Sigmoid colon (tissue), 7 donors: ENCODE data around the gene SLC4A9. TPM values are rescaled to one million over a fixed set of nuclear protein-coding genes. Genes with fewer than 3 reads are reported as not detected.

ENCODE experiments used
- DNase-seq: peaks from one replicate; pipeline ENCODE4 v3.0.0-alpha.2; 2019
- H3K27ac ChIP-seq, 4 donors: fragments of 200-600 bp; sonication (generic); one replicate each; pipeline ENCODE4 v1.5.1; 2016 to 2019; ENCODE audit warnings: mild to moderate bottlenecking in 1 of 4
- H3K27me3 ChIP-seq, 3 donors: fragments of 200-600 bp; sonication (generic); one replicate each; pipeline ENCODE4 v1.5.1; 2019; ENCODE audit warnings: mild to moderate bottlenecking in 1 of 3
- H3K36me3 ChIP-seq, 4 donors: fragments of 200-600 bp; sonication (generic); one replicate each; pipeline ENCODE4 v1.5.1; 2016 to 2019
- H3K4me1 ChIP-seq, 4 donors: fragments of 200-600 bp; sonication (generic); one replicate each; pipeline ENCODE4 v1.5.1; 2017 to 2019
- H3K4me3 ChIP-seq, 4 donors: fragments of 200-600 bp; sonication (generic); one replicate each; pipeline ENCODE4 v1.5.1; 2017 to 2019; ENCODE audit warnings: mild to moderate bottlenecking in 2 of 4, moderate library complexity in 1 of 4
- H3K9me3 ChIP-seq, 4 donors: fragments of 200-600 bp in 3 of 4; sonication (generic) in 3 of 4; one replicate each; pipeline versions ENCODE4 v1.5.1 to v1.6.1; 2013 to 2019
- EP300 ChIP-seq, 4 donors: sonication (generic); formaldehyde crosslinking; IDR thresholded peaks; one replicate each; pipeline ENCODE4 v1.6.1; 2017; ENCODE audit warnings: antibody characterized with exemption in 4 of 4
- POLR2A ChIP-seq, 2 donors: fragments of 450-650 bp; IDR thresholded peaks; one replicate each; pipeline ENCODE4 v1.6.1; 2016; ENCODE audit warnings: antibody characterized with exemption in 2 of 2, mild to moderate bottlenecking in 2 of 2, moderate library complexity in 2 of 2
- POLR2AphosphoS5 ChIP-seq, 4 donors: sonication (generic); formaldehyde crosslinking; IDR thresholded peaks; one replicate each; pipeline ENCODE4 v1.6.1; 2017; ENCODE audit warnings: antibody characterized with exemption in 4 of 4
- WGBS, 2 donors: extraction: QIAGEN DNeasy Blood & Tissue Kit; methylation state at CpG; one replicate each; pipeline ENCODE4 v1.1.7; 2013; 5-methylcytosine and 5-hydroxymethylcytosine counted together
- intact Hi-C: fragments of 100-400 bp; cut with DNase I; formaldehyde crosslinking; loops from one replicate; pipeline ENCODE4 v1.15.1; 2023
- polyA plus RNA-seq, 3 donors: library from polyadenylated mRNA; stranded (reverse); fragments of 200-250 nt; gene quantifications; one replicate each; pipeline ENCODE4 v1.2.3, GENCODE V29; 2013
- total RNA-seq, 4 donors: library from RNA; depleted of rRNA; stranded (reverse); fragments of >200 nt; gene quantifications; one replicate each; pipeline ENCODE4 v1.1.0, GENCODE V29; 2016
- TF ChIP-seq, protein P1 (sequence below), 4 experiments: fragments of 450-650 bp in 3 of 4; fragments of 200-600 bp in 1 of 4; IDR thresholded peaks; one replicate each; pipeline ENCODE4 v1.5.1; 2016 to 2019; ENCODE audit warnings: antibody characterized with exemption in 4 of 4, mild to moderate bottlenecking in 3 of 4, moderate library complexity in 2 of 4
- donor health status: healthy with polysubstance abuse.
- donor health status: Bipolar disorder and iron deficiency.
- donor health status: healthy.

SLC4A9 gene
- total and polyA plus RNA-seq, 7 donors = 0.25 TPM; not detected in 6

DNA sequence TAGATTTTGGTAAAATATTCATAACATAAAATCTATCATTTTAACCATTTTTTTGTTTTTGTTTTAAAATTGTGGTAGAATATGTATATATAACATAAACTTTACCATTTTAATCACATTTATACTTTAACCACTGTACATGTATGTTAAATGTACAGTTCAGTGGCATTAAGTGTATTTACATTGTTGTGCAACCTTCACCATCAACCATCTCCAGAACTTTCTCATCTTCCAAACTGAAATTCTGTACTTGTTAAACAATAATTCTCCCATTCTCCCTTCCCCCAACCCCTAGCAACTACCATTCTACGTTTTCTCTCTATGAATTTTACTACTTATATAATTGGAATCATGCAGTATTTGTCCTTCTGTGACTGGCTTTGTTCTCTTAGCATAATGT is 53.2 kb downstream of the SLC4A9 start:
- no peaks in the 10 kb centered on the region for H3K27me3 ChIP-seq
- TF ChIP-seq, protein P1, sequence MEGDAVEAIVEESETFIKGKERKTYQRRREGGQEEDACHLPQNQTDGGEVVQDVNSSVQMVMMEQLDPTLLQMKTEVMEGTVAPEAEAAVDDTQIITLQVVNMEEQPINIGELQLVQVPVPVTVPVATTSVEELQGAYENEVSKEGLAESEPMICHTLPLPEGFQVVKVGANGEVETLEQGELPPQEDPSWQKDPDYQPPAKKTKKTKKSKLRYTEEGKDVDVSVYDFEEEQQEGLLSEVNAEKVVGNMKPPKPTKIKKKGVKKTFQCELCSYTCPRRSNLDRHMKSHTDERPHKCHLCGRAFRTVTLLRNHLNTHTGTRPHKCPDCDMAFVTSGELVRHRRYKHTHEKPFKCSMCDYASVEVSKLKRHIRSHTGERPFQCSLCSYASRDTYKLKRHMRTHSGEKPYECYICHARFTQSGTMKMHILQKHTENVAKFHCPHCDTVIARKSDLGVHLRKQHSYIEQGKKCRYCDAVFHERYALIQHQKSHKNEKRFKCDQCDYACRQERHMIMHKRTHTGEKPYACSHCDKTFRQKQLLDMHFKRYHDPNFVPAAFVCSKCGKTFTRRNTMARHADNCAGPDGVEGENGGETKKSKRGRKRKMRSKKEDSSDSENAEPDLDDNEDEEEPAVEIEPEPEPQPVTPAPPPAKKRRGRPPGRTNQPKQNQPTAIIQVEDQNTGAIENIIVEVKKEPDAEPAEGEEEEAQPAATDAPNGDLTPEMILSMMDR (IDR thresholded peaks at IDR 0.05) = no peak
- no peak for TF ChIP-seq EP300 (IDR thresholded peaks at IDR 0.05)
- no peak for TF ChIP-seq POLR2A (IDR thresholded peaks at IDR 0.05)
- no peak for TF ChIP-seq POLR2AphosphoS5 (IDR thresholded peaks at IDR 0.05)
- no peak overlapping the region for H3K4me3 ChIP-seq
- 59 to 69% methylated on average over 1 of the region's 1 CpG for WGBS, 2 donors
- H3K4me1 ChIP-seq = peaks cover 0 to 50% (median 24%) of the 10 kb centered on the region in 4 donors
- no peaks in the 10 kb centered on the region for H3K36me3 ChIP-seq
- intact Hi-C loops = no loop called here
- H3K27ac ChIP-seq = no peak overlapping the region
- no peaks in the 10 kb centered on the region for H3K9me3 ChIP-seq
- no peak for DNase-seq

DNA sequence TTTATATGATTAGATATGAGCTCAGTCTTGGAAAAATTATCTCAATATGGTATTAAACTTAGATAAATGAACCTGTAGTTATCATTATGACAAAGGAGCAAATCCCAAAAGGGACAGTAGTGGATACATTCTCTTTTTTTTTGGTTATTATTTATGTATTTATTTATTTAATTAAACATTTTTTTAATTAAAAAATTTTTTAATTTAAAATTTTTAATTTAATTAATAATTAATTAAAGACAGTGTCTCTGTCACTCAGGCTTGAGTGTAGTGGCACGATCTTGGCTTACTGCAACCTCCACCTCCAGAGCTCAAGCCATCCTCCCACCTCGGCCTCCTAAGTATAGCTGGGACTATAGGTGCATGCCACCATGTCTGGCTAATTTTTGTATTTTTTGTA is 57.2 kb downstream of the SLC4A9 start:
- intact Hi-C loops = no loop called here
- H3K27me3 ChIP-seq = no peaks in the 10 kb centered on the region
- no peaks in the 10 kb centered on the region for H3K9me3 ChIP-seq
- H3K27ac ChIP-seq = no peak overlapping the region
- peaks cover 0 to 25% (median 10%) of the 10 kb centered on the region in 4 donors for H3K4me1 ChIP-seq
- WGBS, 2 donors = 97 to 99% methylated on average over 2 of the region's 2 CpGs
- TF ChIP-seq POLR2AphosphoS5 (IDR thresholded peaks at IDR 0.05) (no peak), EP300 (IDR thresholded peaks at IDR 0.05) (no peak), POLR2A (IDR thresholded peaks at IDR 0.05) (no peak)
- TF ChIP-seq, protein P1 (IDR thresholded peaks at IDR 0.05) = no peak
- H3K36me3 ChIP-seq = no peaks in the 10 kb centered on the region
- no peak overlapping the region for H3K4me3 ChIP-seq
- no peak for DNase-seq

DNA sequence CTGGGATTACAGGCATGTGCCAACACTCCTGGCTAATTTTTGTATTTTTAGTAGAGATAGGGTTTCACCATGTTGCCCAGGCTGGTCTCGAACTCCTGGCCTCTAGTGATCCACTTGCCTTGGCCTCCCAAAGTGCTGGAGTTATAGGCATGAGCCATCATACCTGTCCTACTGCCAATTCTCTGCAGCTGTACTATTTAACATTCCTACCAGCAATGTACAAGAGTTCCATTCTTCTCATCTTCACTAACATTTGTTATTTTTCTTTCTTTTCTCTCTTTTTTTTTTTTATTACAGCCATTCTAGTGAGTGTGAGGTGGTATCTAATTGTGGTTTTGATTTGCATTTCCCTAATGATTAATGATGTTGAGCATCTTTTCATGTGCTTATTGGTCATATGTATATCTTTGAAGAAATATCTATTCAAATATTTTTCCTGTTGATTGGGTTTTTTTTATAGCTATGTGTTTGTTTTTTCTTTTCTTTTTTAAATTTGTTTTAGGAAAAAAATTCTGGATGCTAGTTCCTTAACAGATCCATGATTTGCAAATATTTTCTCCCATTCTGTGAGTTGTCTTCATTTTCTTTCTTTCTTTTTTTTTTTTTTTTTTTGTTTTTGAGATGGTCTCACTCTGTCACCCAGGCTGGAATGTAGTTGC is 59.0 kb downstream of the SLC4A9 start:
- no peak for DNase-seq
- Histone ChIP-seq H3K27ac (no peak overlapping the region), H3K27me3 (no peaks in the 10 kb centered on the region), H3K4me3 (no peak overlapping the region), H3K4me1 (peaks cover 0 to 20% (median 8%) of the 10 kb centered on the region in 4 donors), H3K36me3 (no peaks in the 10 kb centered on the region), H3K9me3 (no peaks in the 10 kb centered on the region)
- intact Hi-C loops = no loop called here
- TF ChIP-seq, protein P1 (IDR thresholded peaks at IDR 0.05) = no peak
- TF ChIP-seq EP300 (IDR thresholded peaks at IDR 0.05) (no peak), POLR2A (IDR thresholded peaks at IDR 0.05) (no peak)
- 94 to 95% methylated on average over 1 of the region's 1 CpG for WGBS, 2 donors

DNA sequence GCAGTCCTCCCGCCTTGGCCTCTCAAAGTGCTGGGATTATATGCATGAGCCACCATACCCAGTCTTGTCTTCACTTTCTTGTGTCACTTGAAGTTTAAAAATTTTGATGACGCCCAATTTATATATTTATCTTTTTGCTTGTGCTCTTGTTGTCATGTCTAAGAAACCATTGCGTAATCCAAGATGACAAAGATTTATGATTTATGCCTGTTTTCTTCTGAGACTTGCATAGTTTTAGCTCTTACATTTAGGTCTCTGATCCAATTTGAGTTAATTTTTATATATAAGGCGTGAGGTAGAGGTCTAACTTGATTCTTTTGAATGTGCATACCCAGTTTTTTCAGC is 60.2 kb downstream of the SLC4A9 start:
- H3K27me3 ChIP-seq = no peaks in the 10 kb centered on the region
- TF ChIP-seq POLR2A (IDR thresholded peaks at IDR 0.05) (no peak), POLR2AphosphoS5 (IDR thresholded peaks at IDR 0.05) (no peak), EP300 (IDR thresholded peaks at IDR 0.05) (no peak)
- TF ChIP-seq, protein P1 (IDR thresholded peaks at IDR 0.05) = no peak
- WGBS, 2 donors = 94 to 98% methylated on average over 4 of the region's 4 CpGs
- DNase-seq = no peak
- H3K4me3 ChIP-seq = no peak overlapping the region
- peaks cover 0 to 22% (median 8%) of the 10 kb centered on the region in 4 donors for H3K4me1 ChIP-seq
- no peaks in the 10 kb centered on the region for H3K36me3 ChIP-seq
- no peaks in the 10 kb centered on the region for H3K9me3 ChIP-seq
- intact Hi-C loops = no loop called here
- no peak overlapping the region for H3K27ac ChIP-seq
